AG04450 (cell line): ENCODE data around the gene P2RY4. TPM values are rescaled to one million over a fixed set of nuclear protein-coding genes. Genes with fewer than 3 reads are reported as not detected.

Source experiments
- CTCF ChIA-PET: fragments of 300-600, 350-600 bp; formaldehyde crosslinking; extraction: SDS; loops from one replicate; lab custom pipeline; 2022; ENCODE audit warnings: antibody characterized with exemption, inconsistent platforms; lab: Charles Lee
- POLR2A ChIA-PET: fragments of 350-600 bp; formaldehyde crosslinking; extraction: SDS; loops from one replicate; lab custom pipeline; 2021; ENCODE audit warnings: antibody characterized with exemption, inconsistent platforms; lab: Yijun Ruan, JAX
- DNase-seq: peaks from one replicate; pipeline ENCODE4 v3.0.0-alpha.2; 2011; ENCODE audit warnings: low read depth, low spot score
- H3K27ac ChIP-seq: one replicate; pipeline ENCODE4 v1.5.1; 2012; ENCODE audit warnings: low read depth, low read length, control low read depth
- H3K27me3 ChIP-seq: one replicate; pipeline ENCODE4 v1.6.0; 2012; ENCODE audit warnings: low read length; ENCODE audit not compliant: control insufficient read depth, insufficient read depth
- H3K4me3 ChIP-seq: 2 replicates; pipeline ENCODE4 v1.5.1; 2011; ENCODE audit warnings: mild to moderate bottlenecking, low read depth, low read length, control low read depth
- H3K9me3 ChIP-seq: 2 replicates; pipeline ENCODE4 v1.5.1; 2012; ENCODE audit warnings: low read length; ENCODE audit not compliant: control insufficient read depth, insufficient read depth
- polyA minus RNA-seq: library from RNA; depleted of rRNA, polyadenylated mRNA; stranded (reverse); fragments of >200 nt; gene quantifications from 2 replicates; pipeline ENCODE4 v1.2.3, GENCODE V29; 2011; rRNA and poly(A)+ RNA removed
- polyA plus RNA-seq: library from polyadenylated mRNA; depleted of rRNA; stranded (reverse); fragments of >200 nt; gene quantifications from 2 replicates; pipeline ENCODE4 v1.2.3, GENCODE V29; 2011; rRNA removed
- TF ChIP-seq, protein P1 (sequence below): IDR thresholded peaks from 2 replicates; pipeline ENCODE4 v1.5.1; 2011; ENCODE audit warnings: low read depth, low read length, control low read depth, inconsistent platforms

P2RY4 gene
- polyA plus RNA-seq (0.09 and 0.17 TPM in 2 replicates), polyA minus RNA-seq (0.46 TPM in 1 of 2 replicates, not detected in the other)

- Histone ChIP-seq H3K27me3 (no peaks in the 10 kb centered on the region), H3K4me3 (no peak within 1 kb of the TSS), H3K27ac (no peak within 1 kb of the TSS), H3K9me3 (no peaks in the 10 kb centered on the region)
- ChIA-PET POLR2A (no interaction called here), CTCF (no interaction called here)
- TF ChIP-seq, protein P1, sequence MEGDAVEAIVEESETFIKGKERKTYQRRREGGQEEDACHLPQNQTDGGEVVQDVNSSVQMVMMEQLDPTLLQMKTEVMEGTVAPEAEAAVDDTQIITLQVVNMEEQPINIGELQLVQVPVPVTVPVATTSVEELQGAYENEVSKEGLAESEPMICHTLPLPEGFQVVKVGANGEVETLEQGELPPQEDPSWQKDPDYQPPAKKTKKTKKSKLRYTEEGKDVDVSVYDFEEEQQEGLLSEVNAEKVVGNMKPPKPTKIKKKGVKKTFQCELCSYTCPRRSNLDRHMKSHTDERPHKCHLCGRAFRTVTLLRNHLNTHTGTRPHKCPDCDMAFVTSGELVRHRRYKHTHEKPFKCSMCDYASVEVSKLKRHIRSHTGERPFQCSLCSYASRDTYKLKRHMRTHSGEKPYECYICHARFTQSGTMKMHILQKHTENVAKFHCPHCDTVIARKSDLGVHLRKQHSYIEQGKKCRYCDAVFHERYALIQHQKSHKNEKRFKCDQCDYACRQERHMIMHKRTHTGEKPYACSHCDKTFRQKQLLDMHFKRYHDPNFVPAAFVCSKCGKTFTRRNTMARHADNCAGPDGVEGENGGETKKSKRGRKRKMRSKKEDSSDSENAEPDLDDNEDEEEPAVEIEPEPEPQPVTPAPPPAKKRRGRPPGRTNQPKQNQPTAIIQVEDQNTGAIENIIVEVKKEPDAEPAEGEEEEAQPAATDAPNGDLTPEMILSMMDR: no peak
- no peak for DNase-seq
Measured at GRCh38 chrX:70260104-70260503, at the start of gene P2RY4. Gene P2RY4, minus strand, starts transcription at chrX:70260204. Its CDS starts 580 bp downstream, at chrX:70259624.

GRCh38 chrX:70301716-70302115 lies 41.7 kb upstream of the P2RY4 start:
- no peaks in the 10 kb centered on the region for H3K9me3 ChIP-seq
- H3K4me3 ChIP-seq: no peak overlapping the region
- ChIA-PET POLR2A (no interaction called here), CTCF (interaction anchor here (1.7 kb wide), 1 partner anchor 8 kb away, joined by 5 read pairs; no protein-coding TSS in a partner anchor)
- no peak overlapping the region for H3K27ac ChIP-seq
- DNase-seq: no peak
- TF ChIP-seq, protein P1: no peak
- no peaks in the 10 kb centered on the region for H3K27me3 ChIP-seq

DNA sequence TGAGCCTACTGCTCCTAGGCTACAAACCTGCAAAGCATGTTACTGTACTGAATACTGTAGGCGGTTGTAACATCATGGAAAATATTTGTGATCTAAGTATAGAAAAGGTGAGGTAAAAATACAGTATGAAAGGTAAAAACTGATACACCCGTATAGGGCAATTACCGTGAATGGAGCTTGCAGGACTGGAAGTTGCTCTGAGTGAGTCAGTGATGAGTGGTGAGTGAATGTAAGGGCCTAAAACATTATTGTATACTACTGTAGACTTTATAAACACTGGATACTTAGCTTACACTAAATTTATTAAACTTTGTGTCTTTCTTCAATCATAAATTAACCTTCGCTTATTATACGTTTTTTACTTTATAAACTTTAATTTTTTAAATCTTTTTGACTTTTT lies 33.6 kb upstream of the P2RY4 start:
- TF ChIP-seq, protein P1: no peak
- H3K27me3 ChIP-seq: no peaks in the 10 kb centered on the region
- POLR2A ChIA-PET: no interaction called here
- no peaks in the 10 kb centered on the region for H3K9me3 ChIP-seq
- CTCF ChIA-PET: interaction anchor here (1.8 kb wide), 2 partner anchors 9 to 160 kb away, joined by 5 to 17 read pairs; partner anchors contain the start of gene IGBP1
- no peak for DNase-seq
- H3K27ac ChIP-seq: no peak overlapping the region
- H3K4me3 ChIP-seq: no peak overlapping the region

DNA sequence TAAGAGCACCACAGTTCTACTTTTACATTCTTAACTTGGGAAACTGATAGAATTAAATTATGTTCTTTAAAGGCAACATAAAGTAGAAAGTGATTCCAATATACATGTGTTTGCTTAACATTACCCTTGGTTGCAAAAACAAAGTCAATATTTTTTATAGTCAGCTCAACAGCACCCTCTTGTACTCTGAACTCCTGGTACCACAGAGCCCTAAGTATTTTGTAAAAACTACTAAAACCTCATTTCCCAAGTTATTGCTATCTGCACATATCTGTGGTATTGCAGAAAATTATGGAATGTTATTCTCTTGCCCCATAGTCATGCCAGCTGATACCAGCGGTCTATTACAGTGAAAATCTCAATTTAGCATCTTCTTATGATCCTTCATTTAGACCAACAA lies 32.8 kb upstream of the P2RY4 start:
- Histone ChIP-seq H3K4me3 (no peak overlapping the region), H3K27ac (no peak overlapping the region), H3K9me3 (no peaks in the 10 kb centered on the region), H3K27me3 (no peaks in the 10 kb centered on the region)
- ChIA-PET POLR2A (interaction anchor here (0.8 kb wide), 1 partner anchor 159 kb away, joined by 4 read pairs; the partner anchor contains the start of gene IGBP1), CTCF (interaction anchor here (1.8 kb wide), 2 partner anchors 10 to 160 kb away, joined by 5 to 17 read pairs; partner anchors contain the start of gene IGBP1)
- no peak for DNase-seq
- TF ChIP-seq, protein P1: no peak

DNA sequence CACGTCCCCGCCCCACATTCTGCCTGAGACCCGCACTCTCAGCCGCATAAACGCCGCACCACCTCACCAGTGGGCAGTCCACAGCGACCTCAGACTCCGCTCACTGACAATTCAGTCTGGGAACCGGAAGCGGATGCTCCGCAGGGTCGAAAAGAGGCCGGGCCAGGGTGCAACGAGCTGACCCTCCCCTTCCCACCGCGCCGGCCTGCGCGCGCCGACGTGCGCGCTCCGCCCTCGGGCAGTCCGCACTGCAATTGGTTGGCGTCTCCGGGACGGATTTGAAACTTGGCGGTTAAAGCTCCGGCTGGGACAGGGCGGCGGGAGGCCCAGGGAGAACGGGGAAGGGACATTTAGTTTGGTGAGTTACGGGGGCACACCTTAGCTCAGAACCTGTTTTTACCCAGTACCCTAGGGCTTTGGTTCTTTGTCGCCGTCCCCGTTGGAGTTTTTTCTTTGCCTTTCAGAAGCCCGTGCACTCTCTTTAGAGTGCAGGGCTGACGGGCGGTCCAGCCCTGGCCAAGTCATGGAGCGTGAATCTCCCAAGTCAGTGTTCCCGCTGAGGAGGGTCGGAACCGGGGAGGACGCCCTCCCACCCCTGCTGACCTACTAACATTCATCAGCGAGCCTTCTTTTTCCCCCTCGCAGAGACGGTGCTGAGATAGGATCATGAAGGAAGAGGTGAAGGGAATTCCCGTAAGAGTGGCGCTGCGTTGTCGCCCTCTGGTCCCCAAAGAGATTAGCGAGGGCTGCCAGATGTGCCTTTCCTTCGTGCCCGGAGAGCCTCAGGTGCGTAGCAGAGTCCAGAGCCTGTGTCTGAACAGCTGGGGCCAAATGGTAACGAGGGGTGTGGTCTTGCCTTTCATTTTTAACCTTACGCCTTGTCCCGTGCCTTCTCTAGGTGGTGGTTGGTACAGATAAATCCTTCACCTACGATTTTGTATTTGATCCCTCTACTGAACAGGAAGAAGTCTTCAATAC lies 30.1 kb upstream of the P2RY4 start, which contains the start of the genes KIF4A and PDZD11:
TSS of gene KIF4A (plus strand) at position 312 of the 978 bp plus-strand sequence. CDS start at position 667, 355 bp downstream.
TSS of gene PDZD11 (minus strand) at position 135 of the 978 bp plus-strand sequence. CDS start 586 bp downstream, outside the sequence.
- Histone ChIP-seq H3K4me3 (peak within 1 kb of the TSS; percentile 79), H3K27ac (peak within 1 kb of the TSS; percentile 31), H3K27me3 (no peaks in the 10 kb centered on the region), H3K9me3 (no peaks in the 10 kb centered on the region)
- TF ChIP-seq, protein P1: no peak
- ChIA-PET POLR2A (interaction anchor here (0.7 to 1.7 kb wide), 2 partner anchors 9 to 157 kb away, joined by 4 to 7 read pairs; partner anchors contain the start of gene IGBP1), CTCF (interaction anchor here (3.5 kb wide), 1 partner anchor 157 kb away, joined by 16 read pairs; the partner anchor contains the start of gene IGBP1)
- peak; percentile 32 for DNase-seq
